HepG2 (cell line): ENCODE measurements around the gene SRCAP. TPM values are rescaled to one million over a fixed set of nuclear protein-coding genes. Genes with fewer than 3 reads are reported as not detected.

Source experiments
- ATAC-seq: fragments of 200-7000 bp; cut with Tn5 transposase; 3 replicates; pipeline ENCODE4 v1.9.1; 2020; ENCODE audit warnings: mild to moderate bottlenecking, moderate library complexity
- BruUV-seq: library from RNA; stranded (reverse); fragments of 400-500 nt; replicated peaks from 2 replicates; lab custom pipeline; 2021; lab: Mats Ljungman, UMichigan
- CTCF ChIA-PET: fragments of 300-600 bp; formaldehyde crosslinking; extraction: SDS; loops from one replicate; lab custom pipeline; 2021; ENCODE audit warnings: low total read pairs, inconsistent platforms, low intra/inter-chr PET ratio; lab: Yijun Ruan, JAX
- POLR2A ChIA-PET: fragments of 350-600 bp; sonication (Branson Sonifier 250); formaldehyde crosslinking; loops from one replicate; lab custom pipeline; 2020; ENCODE audit warnings: antibody characterized with exemption, inconsistent platforms; lab: Yijun Ruan, JAX
- DNase-seq: peaks from one replicate; pipeline ENCODE4 v3.0.0-alpha.2; 2015; ENCODE audit warnings: low spot score
- FAIRE-seq: peaks from 3 replicates; lab custom pipeline; 2011; peaks lifted over from hg19 to GRCh38; lab: Jason Lieb, UNC
- H2AFZ ChIP-seq: one replicate; pipeline ENCODE4 v1.6.1; 2011; ENCODE audit warnings: low read length, inconsistent platforms
- H3K27ac ChIP-seq: fragments of 300-600 bp; 3 replicates; pipeline ENCODE4 v1.8.0; 2011; ENCODE audit warnings: mixed run types, mild to moderate bottlenecking, mixed read lengths, low read length, inconsistent platforms; ENCODE audit not compliant: insufficient read depth; ENCODE audit errors: extremely low read length
- H3K27me3 ChIP-seq, 2 experiments: fragments of 200-600 bp in 1 of 2; 2 replicates in 1 of 2; 3 replicates in 1 of 2; pipeline versions ENCODE4 v1.6.0 to v1.8.0; 2011; ENCODE audit warnings: low read length in 2 of 2, mild to moderate bottlenecking in 2 of 2, moderate library complexity in 2 of 2, inconsistent platforms in 1 of 2; ENCODE audit not compliant: insufficient read depth in 2 of 2, control insufficient read depth in 1 of 2
- H3K36me3 ChIP-seq, 2 experiments: fragments of 200-600 bp in 1 of 2; replicated peaks in 1 of 2; 2 replicates in 1 of 2; 3 replicates in 1 of 2; pipeline versions ENCODE4 v1.5.1 to v1.8.0; 2011; ENCODE audit warnings: low read length in 2 of 2, inconsistent platforms in 1 of 2; ENCODE audit not compliant: insufficient read depth in 2 of 2, control insufficient read depth in 1 of 2
- H3K4me1 ChIP-seq: 2 replicates; pipeline ENCODE4 v1.5.1; 2012; ENCODE audit warnings: low read length, inconsistent platforms; ENCODE audit not compliant: insufficient read depth
- H3K4me2 ChIP-seq: 2 replicates; pipeline ENCODE4 v1.6.0; 2011; ENCODE audit warnings: low read depth, low read length, inconsistent platforms
- H3K4me3 ChIP-seq, 3 experiments: fragments of 200-600 bp in 1 of 3; sonication (generic), shearing (Covaris generic) in 1 of 3; replicated peaks in 1 of 3; 2 replicates each; pipeline ENCODE4 v1.5.1; 2011 to 2016; ENCODE audit warnings: low read length in 3 of 3, inconsistent platforms in 2 of 3, low read depth in 2 of 3, mild to moderate bottlenecking in 2 of 3, control low read depth in 1 of 3, mixed read lengths in 1 of 3; ENCODE audit not compliant: insufficient read depth in 1 of 3
- H3K79me2 ChIP-seq: one replicate; pipeline ENCODE4 v1.6.1; 2011; ENCODE audit warnings: low read length, inconsistent platforms; ENCODE audit not compliant: insufficient read depth
- H3K9ac ChIP-seq: 2 replicates; pipeline ENCODE4 v1.6.0; 2011; ENCODE audit warnings: mild to moderate bottlenecking, low read depth, low read length, inconsistent platforms; ENCODE audit not compliant: insufficient read depth
- H3K9me3 ChIP-seq: 2 replicates; pipeline ENCODE4 v1.5.1; 2012; ENCODE audit warnings: mild to moderate bottlenecking, low read length
- H4K20me1 ChIP-seq: 2 replicates; pipeline ENCODE4 v1.6.0; 2011; ENCODE audit warnings: inconsistent platforms, mild to moderate bottlenecking, low read length, moderate library complexity; ENCODE audit not compliant: insufficient read depth
- ADNP ChIP-seq: sonication (generic); formaldehyde crosslinking; IDR thresholded peaks from 2 replicates; pipeline ENCODE4 v1.4.0; 2020; ENCODE audit warnings: missing genetic modification reagents
- BATF2 ChIP-seq: sonication (generic); formaldehyde crosslinking; IDR thresholded peaks from 2 replicates; pipeline ENCODE4 v1.8.0; 2022; ENCODE audit warnings: mild to moderate bottlenecking, missing genetic modification reagents, moderate library complexity
- CERS6 ChIP-seq: sonication (generic); formaldehyde crosslinking; IDR thresholded peaks from 2 replicates; pipeline ENCODE4 v1.5.0; 2020; ENCODE audit warnings: missing genetic modification reagents
- ESRRA ChIP-seq: sonication (generic); formaldehyde crosslinking; IDR thresholded peaks from 2 replicates; pipeline ENCODE4 v1.5.1; 2020; ENCODE audit warnings: mild to moderate bottlenecking, low read depth, missing genetic modification reagents
- FOXP4 ChIP-seq: sonication (generic); formaldehyde crosslinking; IDR thresholded peaks from 2 replicates; pipeline ENCODE4 v1.4.0; 2020; ENCODE audit warnings: missing genetic modification reagents
- HHEX ChIP-seq: IDR thresholded peaks from 2 replicates; pipeline ENCODE4 v1.6.1; 2016; ENCODE audit warnings: control low read depth
- MAFG ChIP-seq: sonication (generic); formaldehyde crosslinking; IDR thresholded peaks from 2 replicates; pipeline ENCODE4 v1.5.1; 2020; ENCODE audit warnings: mild to moderate bottlenecking, missing genetic modification reagents
- NFE2L1 ChIP-seq: sonication (generic); formaldehyde crosslinking; IDR thresholded peaks from 2 replicates; pipeline ENCODE4 v1.4.0; 2020; ENCODE audit warnings: missing genetic modification reagents, mild to moderate bottlenecking, borderline replicate concordance
- NPAS2 ChIP-seq: sonication (generic); formaldehyde crosslinking; IDR thresholded peaks from 2 replicates; pipeline ENCODE4 v1.8.0; 2022; ENCODE audit warnings: mild to moderate bottlenecking, missing genetic modification reagents, borderline replicate concordance
- SNAI1 ChIP-seq: sonication (generic); formaldehyde crosslinking; IDR thresholded peaks from 2 replicates; pipeline ENCODE4 v1.5.0; 2020; ENCODE audit warnings: mild to moderate bottlenecking, missing genetic modification reagents, borderline replicate concordance
- SRSF4 ChIP-seq: fragments of 200-400 bp; formaldehyde crosslinking; IDR thresholded peaks from one replicate; pipeline ENCODE4 v1.6.1; 2018; ENCODE audit warnings: mild to moderate bottlenecking, low read depth, low read length, moderate library complexity; ENCODE audit not compliant: poor library complexity, severe bottlenecking
- TBP ChIP-seq: sonication (generic); formaldehyde crosslinking; IDR thresholded peaks from 2 replicates; pipeline ENCODE4 v1.5.0; 2020; ENCODE audit warnings: missing genetic modification reagents
- ZBED4 ChIP-seq: sonication (generic); formaldehyde crosslinking; IDR thresholded peaks from 2 replicates; pipeline ENCODE4 v1.4.0; 2020; ENCODE audit warnings: missing genetic modification reagents, borderline replicate concordance
- ZFP41 ChIP-seq: sonication (generic); formaldehyde crosslinking; IDR thresholded peaks from 2 replicates; pipeline ENCODE4 v1.4.0; 2020; ENCODE audit warnings: mild to moderate bottlenecking, missing genetic modification reagents, borderline replicate concordance
- ZNF780A ChIP-seq: sonication (generic); formaldehyde crosslinking; IDR thresholded peaks from 2 replicates; pipeline ENCODE4 v1.8.0; 2022; ENCODE audit warnings: mild to moderate bottlenecking, missing genetic modification reagents, moderate library complexity
- ZSCAN12 ChIP-seq: sonication (generic); formaldehyde crosslinking; IDR thresholded peaks from 2 replicates; pipeline ENCODE4 v1.9.0; 2021; ENCODE audit warnings: mild to moderate bottlenecking, missing genetic modification reagents
- ZSCAN29 ChIP-seq: sonication (generic); formaldehyde crosslinking; conservative IDR thresholded peaks from 2 replicates; pipeline ENCODE4 v1.4.0; 2020; ENCODE audit warnings: mild to moderate bottlenecking, missing genetic modification reagents
- WGBS: methylation state at CpG from one replicate; pipeline ENCODE4 v1.1.6; 2017; ENCODE audit warnings: low lambda C conversion rate; 5-methylcytosine and 5-hydroxymethylcytosine counted together
- in situ Hi-C: cut with HindIII; loops from 2 replicates; pipeline ENCODE4 v1.10.0; 2017; ENCODE audit warnings: low pct_unique_long_range_greater_than_20kb; ENCODE audit not compliant: extremely low pct_ligation_motif_present
- intact Hi-C: fragments of 100-400 bp; cut with micrococcal nuclease; formaldehyde crosslinking; loops from one replicate; pipeline ENCODE4 v1.10.0; 2022; ENCODE audit not compliant: unreplicated experiment
- polyA plus RNA-seq, 8 experiments: library from polyadenylated mRNA; depleted of rRNA in 3 of 8; stranded (reverse) in 7 of 8; unstranded in 1 of 8; fragments of >200 nt; fragmentation: Illumina TruSeq in 4 of 8; extraction: Trizol in 4 of 8; gene quantifications; 2 replicates each; pipeline versions ENCODE4 v1.2.1 to v1.2.3, GENCODE V29; 2011 to 2016; ENCODE audit warnings: low read depth in 4 of 8, missing spikeins in 1 of 8, mixed read lengths in 1 of 8; ENCODE audit not compliant: insufficient read depth in 1 of 8
- total RNA-seq, 5 experiments: library from RNA; depleted of rRNA; stranded (reverse); fragments of >200 nt; fragmentation: Illumina TruSeq; extraction: Trizol; gene quantifications; 2 replicates each; pipeline ENCODE4 v1.2.3, GENCODE V29; 2016; ENCODE audit warnings: low read depth in 1 of 5

SRCAP gene
- total and polyA plus RNA-seq, 2 of the 13 experiments (the other 11 are each of a cell fraction or from before 2014, with no cell fraction given), result 4.9 to 9.0 TPM

- intact Hi-C loops (loop anchor here (1.0 to 5.0 kb wide), 2 partner anchors 27 to 37 kb away; partner anchors contain the start of gene PHKG2), in situ Hi-C loops (no loop called here)
- peak overlapping the region; percentile 95 for H3K4me2 ChIP-seq
- peaks cover 36% of the 10 kb centered on the region for H3K4me1 ChIP-seq
- 50% methylated on average over 2 of the region's 15 CpGs for WGBS
- H3K36me3 ChIP-seq, result peaks cover 24 to 46% of the 10 kb centered on the region in 2 experiments
- no TSS peak for BruUV-seq
- H3K4me3 ChIP-seq, result peak overlapping the region; percentile 63 to 88 (median 75); a peak in 5 of 6 replicates
- DNase-seq, result no peak
- ChIA-PET POLR2A (interaction anchor here (0.9 to 2.2 kb wide), 16 partner anchors 8 to 343 kb away, joined by 3 to 34 read pairs (median 8); partner anchors contain the start of genes FBRS, FBXL19, KAT8 and PHKG2), CTCF (no interaction called here)
- H3K27ac ChIP-seq, result peak overlapping the region; percentile 89
- FAIRE-seq, result no peak
- ATAC-seq, result no peak
- peaks cover 9% of the 10 kb centered on the region for H3K79me2 ChIP-seq
- no peaks in the 10 kb centered on the region; a peak in 1 of 5 replicates for H3K27me3 ChIP-seq
- no peak overlapping the region for H2AFZ ChIP-seq
- peak overlapping the region; percentile 92 for H3K9ac ChIP-seq
- no peaks in the 10 kb centered on the region for H4K20me1 ChIP-seq
- H3K9me3 ChIP-seq, result no peaks in the 10 kb centered on the region
- peak; percentile 18 for TF ChIP-seq ESRRA
- 0 out of 2 replicates have a peak, but pooled peaks have one; percentile 15 for TF ChIP-seq NFE2L1 (CRISPR knock-in tag)
- no peak for TF ChIP-seq SRSF4
- 0 out of 2 replicates have a peak, but pooled peaks have one; percentile 6 for TF ChIP-seq BATF2 (CRISPR knock-in tag)
- 0 out of 2 replicates have a peak, but pooled peaks have one; percentile 64 for TF ChIP-seq SNAI1 (CRISPR knock-in tag)
- TF ChIP-seq ZSCAN29 (CRISPR knock-in tag), result 0 out of 2 replicates have a peak, but pooled peaks have one; percentile 6
- TF ChIP-seq ZFP41 (CRISPR knock-in tag), result no peak
- TF ChIP-seq NPAS2, result no peak
- no peak for TF ChIP-seq MAFG (CRISPR knock-in tag)
- TF ChIP-seq HHEX (CRISPR knock-in tag), result no peak
- 0 out of 2 replicates have a peak, but pooled peaks have one; percentile 92 for TF ChIP-seq TBP (CRISPR knock-in tag)
- TF ChIP-seq ZNF780A (CRISPR knock-in tag), result peak; percentile 6; the same call in 1 of the 2 replicates
- peak; percentile 45; the same call in 1 of the 2 replicates for TF ChIP-seq ZSCAN12 (CRISPR knock-in tag)
- peak; percentile 51; the same call in 1 of the 2 replicates for TF ChIP-seq CERS6 (CRISPR knock-in tag)
- TF ChIP-seq FOXP4 (CRISPR knock-in tag), result peak; percentile 36; the same call in 1 of the 2 replicates
- no peak for TF ChIP-seq ZBED4 (CRISPR knock-in tag)
- TF ChIP-seq ADNP (CRISPR knock-in tag), result 0 out of 2 replicates have a peak, but pooled peaks have one; percentile 10
Measured at GRCh38 chr16:30775131-30775391, 76.1 kb downstream of the SRCAP start.
